Measurements from ENCODE around the gene HS3ST5.

Gene HS3ST5

DNA sequence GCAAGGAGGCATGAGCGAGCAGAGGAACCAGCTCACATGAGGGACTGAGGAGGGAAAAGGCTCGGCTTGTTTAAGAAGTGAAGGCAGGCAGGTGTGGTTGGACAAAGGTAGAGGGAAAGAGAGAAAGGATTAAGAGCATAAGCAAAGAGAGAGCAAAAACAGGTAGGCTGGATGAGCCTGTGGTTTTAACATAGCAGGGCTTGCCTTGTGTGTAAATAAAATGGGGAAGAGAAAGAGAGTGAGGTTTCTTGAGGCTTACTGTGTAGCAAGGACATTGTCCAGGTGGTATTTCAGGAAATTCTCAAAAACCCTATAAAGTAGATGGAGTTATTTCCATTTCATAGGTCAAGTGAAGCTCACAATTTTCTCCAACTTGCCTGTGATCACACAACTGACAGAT is 278.0 kb downstream of the HS3ST5 start:
- Histone ChIP-seq H3K9ac (ENCODE audit: low read length in 5 of 5) (no peak overlapping the region), H3K27ac (ENCODE audit: low read depth, low read length) (no peak overlapping the region), H3K4me1 (ENCODE audit: control insufficient read depth in 5 of 5, insufficient read depth in 5 of 5, low read length in 5 of 5) (peaks cover 0 to 15% (median 3%) of the 10 kb centered on the region in 5 donors), H3K9me3 (ENCODE audit: control insufficient read depth in 5 of 5, low read length in 5 of 5) (no peaks in the 10 kb centered on the region), H3K4me3 (ENCODE audit: low read depth in 1 of 5, low read length in 5 of 5) (no peak overlapping the region), H3K36me3 (ENCODE audit: control insufficient read depth in 5 of 5, insufficient read depth in 5 of 5, low read length in 5 of 5) (no peaks in the 10 kb centered on the region), H3K27me3 (ENCODE audit: control insufficient read depth in 5 of 5, insufficient read depth in 4 of 5, low read length in 5 of 5) (no peaks in the 10 kb centered on the region)

DNA sequence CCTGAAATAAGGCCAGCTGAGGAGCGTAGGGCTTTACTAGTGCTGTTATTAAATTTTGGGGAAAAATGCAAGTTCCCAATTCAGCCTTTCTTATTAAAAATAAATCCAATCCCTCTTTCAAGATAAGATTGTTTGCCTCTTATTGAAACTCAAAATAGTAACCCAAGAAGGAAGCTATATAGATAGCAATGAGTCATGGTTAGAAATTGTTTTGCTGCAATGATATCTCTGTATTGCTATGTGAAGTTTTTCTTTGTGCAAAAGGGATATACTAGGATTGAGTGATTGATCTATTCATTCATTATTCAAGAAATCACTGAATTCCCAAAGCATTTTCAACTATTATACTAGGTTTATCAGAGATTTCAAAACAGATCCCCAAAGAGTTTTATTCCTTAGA is 278.9 kb downstream of the HS3ST5 start:
- Histone ChIP-seq H3K27ac (ENCODE audit: low read depth, low read length) (no peak overlapping the region), H3K4me1 (ENCODE audit: control insufficient read depth in 5 of 5, insufficient read depth in 5 of 5, low read length in 5 of 5) (peaks cover 0 to 20% (median 3%) of the 10 kb centered on the region in 5 donors), H3K9me3 (ENCODE audit: control insufficient read depth in 5 of 5, low read length in 5 of 5) (no peaks in the 10 kb centered on the region), H3K9ac (ENCODE audit: low read length in 5 of 5) (no peak overlapping the region), H3K4me3 (ENCODE audit: low read depth in 1 of 5, low read length in 5 of 5) (no peak overlapping the region), H3K36me3 (ENCODE audit: control insufficient read depth in 5 of 5, insufficient read depth in 5 of 5, low read length in 5 of 5) (no peaks in the 10 kb centered on the region), H3K27me3 (ENCODE audit: control insufficient read depth in 5 of 5, insufficient read depth in 4 of 5, low read length in 5 of 5) (no peaks in the 10 kb centered on the region)

DNA sequence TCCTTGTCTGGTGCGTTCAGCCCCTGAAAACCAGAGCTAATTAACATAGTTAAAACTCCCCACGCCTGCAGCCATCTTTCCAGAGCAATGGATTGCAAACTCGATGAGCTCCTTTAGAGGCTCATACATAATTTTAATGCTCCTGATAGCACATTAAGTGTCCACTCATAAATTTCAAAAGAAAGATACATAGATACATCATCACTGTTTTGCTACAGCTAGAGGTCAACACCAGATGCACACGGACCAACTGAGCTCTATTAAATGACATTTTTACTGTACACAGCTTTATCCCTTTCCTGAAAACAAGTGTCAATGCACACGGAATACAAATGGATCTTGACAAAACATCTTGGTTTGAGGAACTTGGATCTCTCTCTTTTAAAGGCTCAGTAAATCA is 280.6 kb downstream of the HS3ST5 start:
- no peak overlapping the region for H3K27ac ChIP-seq (ENCODE audit: low read depth, low read length)

DNA sequence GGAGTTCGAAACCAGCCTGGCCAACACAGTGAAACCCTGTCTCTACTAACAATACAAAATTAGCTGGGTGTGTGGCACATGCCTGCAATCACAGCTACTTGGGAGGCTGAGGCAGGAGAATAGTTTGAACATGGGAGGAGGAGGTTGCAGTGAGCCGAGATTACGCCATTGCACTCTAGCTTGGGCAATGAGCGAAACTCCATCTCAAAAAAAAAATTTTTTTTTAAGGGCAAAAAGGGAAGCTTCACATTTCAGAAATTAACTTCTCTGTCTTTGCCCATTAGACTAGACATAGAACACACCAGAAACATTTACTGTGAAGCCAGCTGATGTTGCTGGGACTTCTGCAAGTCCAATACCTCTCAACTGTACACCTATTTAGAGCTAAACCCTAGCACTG is 281.1 kb downstream of the HS3ST5 start:
- Histone ChIP-seq H3K27me3 (ENCODE audit: control insufficient read depth in 5 of 5, insufficient read depth in 4 of 5, low read length in 5 of 5) (no peaks in the 10 kb centered on the region), H3K9me3 (ENCODE audit: control insufficient read depth in 5 of 5, low read length in 5 of 5) (no peaks in the 10 kb centered on the region), H3K9ac (ENCODE audit: low read length in 5 of 5) (no peak overlapping the region), H3K4me3 (ENCODE audit: low read depth in 1 of 5, low read length in 5 of 5) (no peak overlapping the region), H3K4me1 (ENCODE audit: control insufficient read depth in 5 of 5, insufficient read depth in 5 of 5, low read length in 5 of 5) (peaks cover 0 to 18% (median 3%) of the 10 kb centered on the region in 5 donors), H3K36me3 (ENCODE audit: control insufficient read depth in 5 of 5, insufficient read depth in 5 of 5, low read length in 5 of 5) (no peaks in the 10 kb centered on the region), H3K27ac (ENCODE audit: low read depth, low read length) (no peak overlapping the region)

More for the DNA sequence above, 280.6 kb downstream of the HS3ST5 start:
- no peaks in the 10 kb centered on the region for H3K27me3 ChIP-seq (ENCODE audit: control insufficient read depth in 5 of 5, insufficient read depth in 4 of 5, low read length in 5 of 5)
- H3K36me3 ChIP-seq (ENCODE audit: control insufficient read depth in 5 of 5, insufficient read depth in 5 of 5, low read length in 5 of 5): no peaks in the 10 kb centered on the region
- H3K4me3 ChIP-seq (ENCODE audit: low read depth in 1 of 5, low read length in 5 of 5): no peak overlapping the region
- no peaks in the 10 kb centered on the region for H3K9me3 ChIP-seq (ENCODE audit: control insufficient read depth in 5 of 5, low read length in 5 of 5)
- H3K4me1 ChIP-seq (ENCODE audit: control insufficient read depth in 5 of 5, insufficient read depth in 5 of 5, low read length in 5 of 5): peaks cover 0 to 18% (median 3%) of the 10 kb centered on the region in 5 donors
- H3K9ac ChIP-seq (ENCODE audit: low read length in 5 of 5): no peak overlapping the region

DNA sequence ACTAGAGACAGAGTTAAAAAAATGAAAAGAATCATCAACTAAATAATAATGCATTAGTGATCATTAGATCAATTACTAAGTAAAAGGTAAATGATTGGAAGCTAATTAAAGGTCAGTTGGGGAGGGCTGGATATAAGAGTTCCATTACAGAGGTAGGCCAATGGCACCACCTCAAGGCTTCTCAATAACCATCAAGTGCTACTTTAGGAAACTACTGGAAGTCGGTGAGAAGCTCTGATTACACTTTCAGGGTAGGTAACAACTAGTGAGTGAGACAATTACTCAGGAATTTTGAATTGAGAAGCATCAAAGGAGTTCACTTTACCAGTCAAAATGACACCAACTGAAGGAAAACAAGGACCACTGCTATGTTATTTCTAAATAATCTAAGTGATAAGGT is 281.7 kb downstream of the HS3ST5 start:
- no peak overlapping the region for H3K27ac ChIP-seq (ENCODE audit: low read depth, low read length)
- H3K9ac ChIP-seq (ENCODE audit: low read length in 5 of 5): no peak overlapping the region
- H3K36me3 ChIP-seq (ENCODE audit: control insufficient read depth in 5 of 5, insufficient read depth in 5 of 5, low read length in 5 of 5): no peaks in the 10 kb centered on the region
- H3K9me3 ChIP-seq (ENCODE audit: control insufficient read depth in 5 of 5, low read length in 5 of 5): no peaks in the 10 kb centered on the region
- no peak overlapping the region for H3K4me3 ChIP-seq (ENCODE audit: low read depth in 1 of 5, low read length in 5 of 5)
- peaks cover 0 to 18% (median 3%) of the 10 kb centered on the region in 5 donors for H3K4me1 ChIP-seq (ENCODE audit: control insufficient read depth in 5 of 5, insufficient read depth in 5 of 5, low read length in 5 of 5)
- no peaks in the 10 kb centered on the region for H3K27me3 ChIP-seq (ENCODE audit: control insufficient read depth in 5 of 5, insufficient read depth in 4 of 5, low read length in 5 of 5)

DNA sequence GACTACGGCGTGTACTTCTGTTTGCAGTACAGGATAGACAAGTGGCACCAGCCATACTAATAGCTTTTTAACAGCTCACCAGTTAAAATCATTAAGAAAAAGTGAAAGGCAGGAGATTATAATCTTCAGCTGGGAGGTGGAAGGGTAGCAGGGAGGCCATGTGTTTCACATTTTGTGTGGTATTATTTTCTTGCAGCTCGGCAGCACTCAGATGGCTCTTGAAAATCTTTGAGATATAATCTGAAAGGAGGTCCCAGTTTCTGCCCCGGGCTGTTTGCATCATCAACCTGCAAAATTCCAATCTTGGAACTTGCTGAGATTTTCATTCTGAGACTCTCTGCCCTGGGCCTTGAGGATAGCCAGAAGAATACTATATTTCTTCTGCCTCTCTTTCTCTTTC is 284.4 kb downstream of the HS3ST5 start:
- Histone ChIP-seq H3K27ac (ENCODE audit: low read depth, low read length) (no peak overlapping the region), H3K4me3 (ENCODE audit: low read depth in 1 of 5, low read length in 5 of 5) (no peak overlapping the region), H3K27me3 (ENCODE audit: control insufficient read depth in 5 of 5, insufficient read depth in 4 of 5, low read length in 5 of 5) (no peaks in the 10 kb centered on the region), H3K36me3 (ENCODE audit: control insufficient read depth in 5 of 5, insufficient read depth in 5 of 5, low read length in 5 of 5) (no peaks in the 10 kb centered on the region), H3K4me1 (ENCODE audit: control insufficient read depth in 5 of 5, insufficient read depth in 5 of 5, low read length in 5 of 5) (peaks cover 0 to 11% (median 0%) of the 10 kb centered on the region in 5 donors), H3K9ac (ENCODE audit: low read length in 5 of 5) (no peak overlapping the region), H3K9me3 (ENCODE audit: control insufficient read depth in 5 of 5, low read length in 5 of 5) (no peaks in the 10 kb centered on the region)

GRCh38 chr6:114055763-114056162 is 287.1 kb downstream of the HS3ST5 start:
- H3K9me3 ChIP-seq (ENCODE audit: control insufficient read depth in 5 of 5, low read length in 5 of 5): no peaks in the 10 kb centered on the region
- no peak overlapping the region for H3K9ac ChIP-seq (ENCODE audit: low read length in 5 of 5)
- H3K27ac ChIP-seq (ENCODE audit: low read depth, low read length): no peak overlapping the region
- no peaks in the 10 kb centered on the region for H3K36me3 ChIP-seq (ENCODE audit: control insufficient read depth in 5 of 5, insufficient read depth in 5 of 5, low read length in 5 of 5)
- no peak overlapping the region for H3K4me3 ChIP-seq (ENCODE audit: low read depth in 1 of 5, low read length in 5 of 5)
- no peaks in the 10 kb centered on the region for H3K27me3 ChIP-seq (ENCODE audit: control insufficient read depth in 5 of 5, insufficient read depth in 4 of 5, low read length in 5 of 5)
- H3K4me1 ChIP-seq (ENCODE audit: control insufficient read depth in 5 of 5, insufficient read depth in 5 of 5, low read length in 5 of 5): peaks cover 0 to 11% (median 0%) of the 10 kb centered on the region in 5 donors

DNA sequence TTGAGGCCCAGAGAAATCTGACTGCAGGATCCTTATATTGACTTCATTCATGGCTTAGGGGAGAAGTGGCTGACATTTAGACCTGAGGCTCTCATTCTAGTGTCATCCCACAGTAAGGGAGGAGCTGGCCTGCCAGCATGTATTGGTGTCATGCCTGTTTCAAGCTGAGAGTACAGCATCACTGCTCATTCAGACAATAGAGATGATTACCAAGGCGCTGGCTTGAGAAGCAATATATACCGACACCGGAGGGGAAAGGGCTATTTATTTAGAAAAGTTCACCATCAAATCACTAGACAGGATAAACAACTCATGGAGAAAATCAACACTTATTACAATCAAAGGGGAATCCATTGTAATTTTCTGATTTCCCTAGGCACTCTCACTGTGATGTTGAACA is 287.5 kb downstream of the HS3ST5 start:
- no peaks in the 10 kb centered on the region for H3K9me3 ChIP-seq (ENCODE audit: control insufficient read depth in 5 of 5, low read length in 5 of 5)
- H3K27me3 ChIP-seq (ENCODE audit: control insufficient read depth in 5 of 5, insufficient read depth in 4 of 5, low read length in 5 of 5): no peaks in the 10 kb centered on the region
- no peaks in the 10 kb centered on the region for H3K36me3 ChIP-seq (ENCODE audit: control insufficient read depth in 5 of 5, insufficient read depth in 5 of 5, low read length in 5 of 5)
- H3K4me3 ChIP-seq (ENCODE audit: low read depth in 1 of 5, low read length in 5 of 5): no peak overlapping the region
- no peak overlapping the region for H3K27ac ChIP-seq (ENCODE audit: low read depth, low read length)
- peaks cover 0 to 11% (median 0%) of the 10 kb centered on the region in 5 donors for H3K4me1 ChIP-seq (ENCODE audit: control insufficient read depth in 5 of 5, insufficient read depth in 5 of 5, low read length in 5 of 5)
- H3K9ac ChIP-seq (ENCODE audit: low read length in 5 of 5): no peak overlapping the region

GRCh38 chr6:114053791-114054190 is 289.0 kb downstream of the HS3ST5 start:
- Histone ChIP-seq H3K9ac (ENCODE audit: low read length in 5 of 5) (no peak overlapping the region), H3K9me3 (ENCODE audit: control insufficient read depth in 5 of 5, low read length in 5 of 5) (no peaks in the 10 kb centered on the region), H3K27ac (ENCODE audit: low read depth, low read length) (no peak overlapping the region), H3K36me3 (ENCODE audit: control insufficient read depth in 5 of 5, insufficient read depth in 5 of 5, low read length in 5 of 5) (no peaks in the 10 kb centered on the region), H3K27me3 (ENCODE audit: control insufficient read depth in 5 of 5, insufficient read depth in 4 of 5, low read length in 5 of 5) (no peaks in the 10 kb centered on the region), H3K4me3 (ENCODE audit: low read depth in 1 of 5, low read length in 5 of 5) (no peak overlapping the region), H3K4me1 (ENCODE audit: control insufficient read depth in 5 of 5, insufficient read depth in 5 of 5, low read length in 5 of 5) (peaks cover 0 to 3% (median 0%) of the 10 kb centered on the region in 5 donors)

DNA sequence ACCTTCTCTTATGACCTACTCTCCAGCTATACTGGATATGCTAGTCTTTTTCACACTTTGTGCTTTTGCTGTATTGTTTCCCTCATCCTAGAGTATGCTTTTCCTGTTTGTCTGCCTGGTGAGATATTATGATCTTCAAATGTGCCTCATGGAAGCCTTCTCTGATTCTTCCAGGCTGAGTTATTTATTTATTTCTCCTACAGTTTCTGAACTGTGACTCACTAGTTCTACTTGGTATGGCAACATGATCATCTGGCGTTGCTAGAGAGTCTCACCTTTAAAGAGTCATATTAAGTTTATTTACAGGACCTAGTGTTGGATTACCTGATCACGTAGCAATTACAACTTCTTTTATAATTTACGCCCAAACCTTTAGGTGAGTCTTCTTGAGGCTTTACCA is 290.7 kb downstream of the HS3ST5 start:
- H3K9ac ChIP-seq (ENCODE audit: low read length in 5 of 5): no peak overlapping the region
- H3K27me3 ChIP-seq (ENCODE audit: control insufficient read depth in 5 of 5, insufficient read depth in 4 of 5, low read length in 5 of 5): no peaks in the 10 kb centered on the region
- no peak overlapping the region for H3K27ac ChIP-seq (ENCODE audit: low read depth, low read length)

GRCh38 chr6:114051031-114051430 is 291.8 kb downstream of the HS3ST5 start:
- no peaks in the 10 kb centered on the region for H3K36me3 ChIP-seq (ENCODE audit: control insufficient read depth in 5 of 5, insufficient read depth in 5 of 5, low read length in 5 of 5)
- H3K27me3 ChIP-seq (ENCODE audit: control insufficient read depth in 5 of 5, insufficient read depth in 4 of 5, low read length in 5 of 5): no peaks in the 10 kb centered on the region
- H3K27ac ChIP-seq (ENCODE audit: low read depth, low read length): no peak overlapping the region
- H3K9me3 ChIP-seq (ENCODE audit: control insufficient read depth in 5 of 5, low read length in 5 of 5): peaks cover 0 to 3% (median 0%) of the 10 kb centered on the region in 5 donors
- H3K9ac ChIP-seq (ENCODE audit: low read length in 5 of 5): no peak overlapping the region
- H3K4me3 ChIP-seq (ENCODE audit: low read depth in 1 of 5, low read length in 5 of 5): no peak overlapping the region
- no peaks in the 10 kb centered on the region for H3K4me1 ChIP-seq (ENCODE audit: control insufficient read depth in 5 of 5, insufficient read depth in 5 of 5, low read length in 5 of 5)

More for the DNA sequence above, 290.7 kb downstream of the HS3ST5 start:
- peaks cover 0 to 3% (median 0%) of the 10 kb centered on the region in 5 donors for H3K9me3 ChIP-seq (ENCODE audit: control insufficient read depth in 5 of 5, low read length in 5 of 5)
- no peaks in the 10 kb centered on the region for H3K36me3 ChIP-seq (ENCODE audit: control insufficient read depth in 5 of 5, insufficient read depth in 5 of 5, low read length in 5 of 5)
- H3K4me1 ChIP-seq (ENCODE audit: control insufficient read depth in 5 of 5, insufficient read depth in 5 of 5, low read length in 5 of 5): no peaks in the 10 kb centered on the region
- H3K4me3 ChIP-seq (ENCODE audit: low read depth in 1 of 5, low read length in 5 of 5): no peak overlapping the region
